ENCODE data around the gene GEMIN4. TPM values are rescaled to one million over a fixed set of nuclear protein-coding genes. Genes with fewer than 3 reads are reported as not detected.
"Not testable (repeated sequence)": the region's sequence is repeated elsewhere in the genome, so short reads cannot be mapped to it uniquely, and the experiment has no call there.

GEMIN4 gene
- total and polyA plus RNA-seq, 7 donors: 7.2 to 21.9 (median 12.6) TPM

- WGBS, 3 donors: 76 to 78% (median 76%) methylated on average over 13 of the region's 13 CpGs
- Histone ChIP-seq H3K36me3 (ENCODE audit: insufficient read depth in 1 of 2, low read depth in 1 of 2) (peaks cover 3 to 17% of the 10 kb centered on the region in 2 donors), H3K4me3 (no peak overlapping the region), H3K9me3 (no peaks in the 10 kb centered on the region), H3K27ac (no peak overlapping the region), H3K4me1 (peaks cover 7% of the 10 kb centered on the region), H3K27me3 (ENCODE audit: insufficient read depth in 3 of 3, low read length in 2 of 3) (no peaks in the 10 kb centered on the region)
- intact Hi-C loops (cut with DNase I): no loop called here
- no peak for TF ChIP-seq CTCF (IDR thresholded peaks at IDR 0.05)
- DNase-seq: no peak
- ATAC-seq: no peak
Observed at GRCh38 chr17:753418-753817, 1.4 kb upstream of the GEMIN4 start.

GRCh38 chr17:752620-753219 lies 656 bp upstream of the GEMIN4 start:
- Histone ChIP-seq H3K4me3 (peak overlapping the region; percentile 80), H3K9me3 (no peaks in the 10 kb centered on the region), H3K36me3 (ENCODE audit: insufficient read depth in 1 of 2, low read depth in 1 of 2) (peaks cover 3 to 22% of the 10 kb centered on the region in 2 donors), H3K27me3 (ENCODE audit: insufficient read depth in 3 of 3, low read length in 2 of 3) (no peaks in the 10 kb centered on the region), H3K27ac (peak overlapping the region; percentile 77), H3K4me1 (peaks cover 7% of the 10 kb centered on the region)
- DNase-seq (peak; percentile 79 to 87), ATAC-seq (peak; percentile 52 to 74 (median 55))
- 19 to 26% (median 21%) methylated on average over 43 of the region's 43 CpGs for WGBS, 3 donors
- intact Hi-C loops (cut with DNase I): no loop called here
- no peak for TF ChIP-seq CTCF (IDR thresholded peaks at IDR 0.05)

GRCh38 chr17:751269-752001 lies 629 bp downstream of the GEMIN4 start:
- peak; percentile 56 to 69 for DNase-seq
- ATAC-seq: peak; percentile 17 to 34 (median 27)
- no peaks in the 10 kb centered on the region for H3K9me3 ChIP-seq

GRCh38 chr17:750431-751037 lies 1.5 kb downstream of the GEMIN4 start:
- peaks cover 7% of the 10 kb centered on the region for H3K4me1 ChIP-seq
- peak overlapping the region; percentile 80 for H3K4me3 ChIP-seq
- intact Hi-C loops (cut with DNase I): no loop called here
- ATAC-seq: no peak
- no peaks in the 10 kb centered on the region for H3K27me3 ChIP-seq (ENCODE audit: insufficient read depth in 3 of 3, low read length in 2 of 3)
- 68 to 72% (median 69%) methylated on average over 8 of the region's 8 CpGs for WGBS, 3 donors
- H3K9me3 ChIP-seq: no peaks in the 10 kb centered on the region
- peaks cover 3 to 28% of the 10 kb centered on the region in 2 donors for H3K36me3 ChIP-seq (ENCODE audit: insufficient read depth in 1 of 2, low read depth in 1 of 2)
- DNase-seq: no peak
- TF ChIP-seq CTCF (IDR thresholded peaks at IDR 0.05): no peak
- H3K27ac ChIP-seq: no peak overlapping the region

More at GRCh38 chr17:751269-752001, 629 bp downstream of the GEMIN4 start:
- no peak for TF ChIP-seq CTCF (IDR thresholded peaks at IDR 0.05)
- 1 to 3% (median 2%) methylated on average over 48 to 49 of the region's 49 CpGs for WGBS, 3 donors
- H3K4me1 ChIP-seq: peaks cover 7% of the 10 kb centered on the region
- peak overlapping the region; percentile 77 for H3K27ac ChIP-seq
- H3K4me3 ChIP-seq: peak overlapping the region; percentile 80
- H3K27me3 ChIP-seq (ENCODE audit: insufficient read depth in 3 of 3, low read length in 2 of 3): no peaks in the 10 kb centered on the region
- peaks cover 5 to 22% of the 10 kb centered on the region in 2 donors for H3K36me3 ChIP-seq (ENCODE audit: insufficient read depth in 1 of 2, low read depth in 1 of 2)
- intact Hi-C loops (cut with DNase I): no loop called here

GRCh38 chr17:749359-749758 lies 2.7 kb downstream of the GEMIN4 start:
- DNase-seq; H3K27ac ChIP-seq; H3K4me3 ChIP-seq; H3K9me3 ChIP-seq; H3K27me3 ChIP-seq (ENCODE audit: insufficient read depth in 3 of 3, low read length in 2 of 3); ATAC-seq; H3K4me1 ChIP-seq; intact Hi-C loops (cut with DNase I): not testable (repeated sequence)
- 79 to 86% (median 85%) methylated on average over 7 of the region's 7 CpGs for WGBS, 3 donors
- peaks cover 3 to 40% of the 10 kb centered on the region in 2 donors for H3K36me3 ChIP-seq (ENCODE audit: insufficient read depth in 1 of 2, low read depth in 1 of 2)

- intact Hi-C loops (cut with DNase I); H3K4me1 ChIP-seq; H3K4me3 ChIP-seq; H3K9me3 ChIP-seq; ATAC-seq; DNase-seq; H3K27ac ChIP-seq; H3K27me3 ChIP-seq (ENCODE audit: insufficient read depth in 3 of 3, low read length in 2 of 3): not testable (repeated sequence)
- H3K36me3 ChIP-seq (ENCODE audit: insufficient read depth in 1 of 2, low read depth in 1 of 2): peaks cover 3 to 48% of the 10 kb centered on the region in 2 donors
- 93 to 96% (median 94%) methylated on average over 4 of the region's 4 CpGs for WGBS, 3 donors
Observed at GRCh38 chr17:748604-749003, 3.5 kb downstream of the GEMIN4 start.

Measured in psoas muscle (tissue), 8 donors.